Activated CD4-positive, alpha-beta T cell treated with anti-CD3 and anti-CD28 coated beads, Interleukin-2, amount 10 ng/mL, durations not matched to agents 7 days and 5 days (primary cell): ENCODE measurements around the gene STON2. TPM values are rescaled to one million over a fixed set of nuclear protein-coding genes. Genes with fewer than 3 reads are reported as not detected.
"Not testable (repeated sequence)": the region's sequence is repeated elsewhere in the genome, so short reads cannot be mapped to it uniquely, and the experiment has no call there.

Experiments
- CTCF ChIA-PET: fragments of 350-600 bp; sonication (Branson Sonifier 250); formaldehyde crosslinking; loops from one replicate; lab custom pipeline; 2021; ENCODE audit warnings: antibody characterized with exemption; lab: Charles Lee
- POLR2A ChIA-PET: fragments of 350-600 bp; sonication (Branson Sonifier 250); formaldehyde crosslinking; loops from one replicate; lab custom pipeline; 2021; ENCODE audit warnings: antibody characterized with exemption; lab: Charles Lee
- DNase-seq: peaks from one replicate; pipeline ENCODE4 v3.0.0-alpha.2; 2020
- H3K27ac Mint-ChIP-seq: one replicate; pipeline ENCODE4 v1.8.0; 2021; ENCODE audit warnings: mild to moderate bottlenecking, moderate library complexity, mixed read lengths
- H3K27me3 Mint-ChIP-seq: one replicate; pipeline ENCODE4 v1.8.0; 2021; ENCODE audit warnings: mixed read lengths
- H3K36me3 Mint-ChIP-seq: one replicate; pipeline ENCODE4 v1.8.0; 2021; ENCODE audit warnings: low read depth, mixed read lengths
- H3K4me1 Mint-ChIP-seq: one replicate; pipeline ENCODE4 v1.8.0; 2021; ENCODE audit warnings: mixed read lengths
- H3K4me3 Mint-ChIP-seq: one replicate; pipeline ENCODE4 v1.8.0; 2021; ENCODE audit warnings: mild to moderate bottlenecking, moderate library complexity, mixed read lengths
- H3K9me3 Mint-ChIP-seq: one replicate; pipeline ENCODE4 v1.8.0; 2021; ENCODE audit warnings: mixed read lengths
- total RNA-seq, 2 experiments: library from RNA; stranded (reverse); gene quantifications; one replicate each; pipeline ENCODE4 v1.2.3, GENCODE V29; 2021

Gene STON2
- total RNA-seq, 2 experiments from 2014 or later = 0.72 to 1.1 TPM

DNA sequence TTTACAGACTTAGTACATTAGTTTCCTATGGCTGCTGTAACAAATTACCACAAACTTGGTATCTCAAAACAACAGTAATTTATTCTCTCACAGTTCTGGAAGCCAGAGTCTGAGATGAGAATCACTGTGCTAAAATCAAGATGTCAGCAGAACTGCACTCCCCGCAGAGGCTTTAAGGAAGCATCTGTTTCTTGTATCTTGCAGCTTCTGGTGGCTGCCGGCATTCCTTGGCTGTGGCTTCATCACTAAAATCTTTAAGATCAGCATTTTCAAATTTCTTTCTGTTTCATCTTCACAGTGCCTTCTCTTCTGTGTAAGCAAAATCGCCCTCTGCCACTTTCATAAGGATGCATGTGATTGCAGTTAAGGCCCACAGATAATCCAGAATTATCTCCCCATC, 9.4 kb downstream of the STON2 start:
- Mint-ChIP-seq H3K4me3 (no peak overlapping the region), H3K36me3 (no peaks in the 10 kb centered on the region), H3K27ac (no peak overlapping the region), H3K27me3 (peaks cover 6% of the 10 kb centered on the region), H3K9me3 (no peaks in the 10 kb centered on the region), H3K4me1 (no peaks in the 10 kb centered on the region)
- CTCF ChIA-PET = interaction anchor here (1.3 kb wide), 1 partner anchor 28 kb away, joined by 3 read pairs; no protein-coding TSS in a partner anchor
- POLR2A ChIA-PET = no interaction called here
- no peak for DNase-seq

DNA sequence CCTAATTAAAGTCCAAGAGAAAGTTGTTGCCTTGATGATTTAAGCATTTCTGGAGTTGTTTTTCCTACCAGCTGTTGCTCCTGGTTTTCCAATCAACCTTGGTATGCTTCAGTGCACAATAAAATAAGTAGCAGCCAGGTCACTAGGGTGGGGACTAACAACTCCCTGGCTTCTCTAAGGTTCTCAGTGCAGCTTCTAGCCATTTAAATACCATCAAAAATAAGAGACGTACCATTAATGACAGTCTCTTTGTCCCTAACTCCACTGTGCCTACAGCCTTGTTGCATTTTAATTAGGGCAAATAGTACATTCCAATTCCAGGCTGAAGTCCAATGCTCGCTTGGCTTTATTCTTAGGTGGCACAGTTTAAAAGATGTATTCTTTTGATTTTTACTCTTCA, 11.8 kb downstream of the STON2 start:
- POLR2A ChIA-PET = no interaction called here
- H3K36me3 Mint-ChIP-seq = no peaks in the 10 kb centered on the region
- CTCF ChIA-PET = no interaction called here
- H3K27me3 Mint-ChIP-seq = peaks cover 8% of the 10 kb centered on the region
- no peak overlapping the region for H3K4me3 Mint-ChIP-seq
- no peak for DNase-seq
- no peak overlapping the region for H3K27ac Mint-ChIP-seq
- no peaks in the 10 kb centered on the region for H3K9me3 Mint-ChIP-seq
- H3K4me1 Mint-ChIP-seq = no peaks in the 10 kb centered on the region

DNA sequence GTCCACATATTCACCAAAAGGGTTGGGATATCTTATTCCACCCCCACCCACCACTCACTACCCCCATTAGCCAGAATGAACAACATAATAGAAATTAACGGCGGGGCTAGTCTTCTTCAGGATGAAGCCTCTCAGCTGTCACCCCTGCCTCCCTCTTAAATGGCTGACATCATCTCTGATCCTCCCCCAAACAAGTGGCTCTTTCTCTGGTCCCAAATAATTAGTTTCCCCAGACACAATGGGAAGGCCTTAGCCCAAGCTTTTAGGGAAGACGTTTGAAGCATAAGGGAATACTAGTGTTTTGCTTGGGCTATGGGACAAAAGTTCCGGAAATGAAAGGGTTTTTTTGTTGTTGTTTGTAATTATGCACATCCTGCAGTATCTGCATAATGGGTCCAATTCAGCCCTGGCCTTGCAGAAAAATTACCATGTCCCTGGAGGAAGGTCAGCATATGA, 13.8 kb downstream of the STON2 start:
- H3K4me1 Mint-ChIP-seq = no peaks in the 10 kb centered on the region
- no peak for DNase-seq
- no peaks in the 10 kb centered on the region for H3K36me3 Mint-ChIP-seq
- no peak overlapping the region for H3K27ac Mint-ChIP-seq
- ChIA-PET POLR2A (no interaction called here), CTCF (no interaction called here)
- peaks cover 8% of the 10 kb centered on the region for H3K27me3 Mint-ChIP-seq
- H3K9me3 Mint-ChIP-seq = no peaks in the 10 kb centered on the region
- no peak overlapping the region for H3K4me3 Mint-ChIP-seq

DNA sequence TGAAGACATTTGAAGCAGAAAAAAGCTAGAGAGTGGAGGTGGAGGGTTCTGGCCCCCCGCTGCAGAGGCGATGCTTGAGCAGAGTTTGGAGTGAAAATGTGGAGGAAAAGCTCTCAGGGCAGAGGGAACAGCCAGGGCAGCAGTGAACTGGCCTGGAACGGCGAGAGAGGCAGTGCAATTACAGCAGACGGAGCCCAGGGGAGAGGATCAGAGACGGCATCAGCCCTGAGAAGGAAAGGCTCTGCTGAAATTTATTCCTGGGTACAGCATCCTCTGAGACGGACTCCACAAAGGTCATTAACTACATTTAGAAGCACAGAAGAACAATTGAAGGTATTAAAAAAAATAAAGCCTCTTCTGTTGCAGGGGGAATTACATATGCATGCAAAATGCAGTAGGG, 14.2 kb downstream of the STON2 start:
- ChIA-PET CTCF (no interaction called here), POLR2A (no interaction called here)
- H3K27me3 Mint-ChIP-seq = peaks cover 8% of the 10 kb centered on the region
- no peak overlapping the region for H3K4me3 Mint-ChIP-seq
- no peaks in the 10 kb centered on the region for H3K36me3 Mint-ChIP-seq
- H3K27ac Mint-ChIP-seq = no peak overlapping the region
- no peaks in the 10 kb centered on the region for H3K9me3 Mint-ChIP-seq
- DNase-seq = no peak
- H3K4me1 Mint-ChIP-seq = no peaks in the 10 kb centered on the region

DNA sequence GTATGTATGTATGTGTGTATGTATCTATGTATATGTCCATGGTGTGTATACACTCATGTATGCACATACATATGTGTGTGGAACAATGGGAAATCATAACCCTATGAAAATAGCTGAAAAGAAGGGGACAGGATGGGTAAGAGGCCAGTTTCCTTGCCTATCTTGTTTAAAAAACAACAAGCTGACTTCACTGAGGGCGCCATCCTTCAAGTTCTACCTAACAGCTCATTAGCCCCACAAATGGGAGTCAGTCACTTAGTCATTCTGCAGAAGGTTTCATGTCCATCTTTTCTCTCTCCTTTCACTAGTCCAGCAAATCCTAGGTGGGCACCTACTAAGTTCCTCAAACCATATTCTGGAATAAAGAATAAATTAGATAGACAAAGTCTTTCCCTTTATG, 14.7 kb downstream of the STON2 start:
- Mint-ChIP-seq H3K27ac (no peak overlapping the region), H3K4me1 (no peaks in the 10 kb centered on the region), H3K4me3 (no peak overlapping the region), H3K36me3 (no peaks in the 10 kb centered on the region), H3K9me3 (no peaks in the 10 kb centered on the region), H3K27me3 (peaks cover 8% of the 10 kb centered on the region)
- ChIA-PET POLR2A (no interaction called here), CTCF (no interaction called here)
- DNase-seq = no peak

DNA sequence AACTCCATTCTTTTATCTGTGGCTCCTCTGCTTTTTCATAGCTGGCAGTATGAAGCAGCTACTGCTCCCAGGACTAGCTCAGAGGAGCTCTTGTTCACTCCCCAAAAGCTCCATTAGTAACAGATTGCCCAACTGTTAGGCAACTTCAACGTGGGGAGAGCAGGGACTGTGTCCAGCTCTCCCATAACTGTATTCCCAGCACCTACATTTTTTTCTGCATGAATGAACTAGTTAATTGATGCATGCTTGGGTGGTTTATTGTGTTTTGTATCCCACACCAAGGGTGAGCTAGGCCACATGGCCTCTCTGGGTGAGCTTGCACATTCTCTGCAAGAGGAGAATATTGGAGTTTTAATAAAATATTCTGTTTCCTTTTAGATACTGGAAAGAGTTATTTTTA, 15.2 kb downstream of the STON2 start:
- H3K27me3 Mint-ChIP-seq = peaks cover 8% of the 10 kb centered on the region
- no peak overlapping the region for H3K27ac Mint-ChIP-seq
- no peak overlapping the region for H3K4me3 Mint-ChIP-seq
- no peaks in the 10 kb centered on the region for H3K9me3 Mint-ChIP-seq
- no peak for DNase-seq
- H3K36me3 Mint-ChIP-seq = no peaks in the 10 kb centered on the region
- CTCF ChIA-PET = no interaction called here
- POLR2A ChIA-PET = no interaction called here
- H3K4me1 Mint-ChIP-seq = no peaks in the 10 kb centered on the region

DNA sequence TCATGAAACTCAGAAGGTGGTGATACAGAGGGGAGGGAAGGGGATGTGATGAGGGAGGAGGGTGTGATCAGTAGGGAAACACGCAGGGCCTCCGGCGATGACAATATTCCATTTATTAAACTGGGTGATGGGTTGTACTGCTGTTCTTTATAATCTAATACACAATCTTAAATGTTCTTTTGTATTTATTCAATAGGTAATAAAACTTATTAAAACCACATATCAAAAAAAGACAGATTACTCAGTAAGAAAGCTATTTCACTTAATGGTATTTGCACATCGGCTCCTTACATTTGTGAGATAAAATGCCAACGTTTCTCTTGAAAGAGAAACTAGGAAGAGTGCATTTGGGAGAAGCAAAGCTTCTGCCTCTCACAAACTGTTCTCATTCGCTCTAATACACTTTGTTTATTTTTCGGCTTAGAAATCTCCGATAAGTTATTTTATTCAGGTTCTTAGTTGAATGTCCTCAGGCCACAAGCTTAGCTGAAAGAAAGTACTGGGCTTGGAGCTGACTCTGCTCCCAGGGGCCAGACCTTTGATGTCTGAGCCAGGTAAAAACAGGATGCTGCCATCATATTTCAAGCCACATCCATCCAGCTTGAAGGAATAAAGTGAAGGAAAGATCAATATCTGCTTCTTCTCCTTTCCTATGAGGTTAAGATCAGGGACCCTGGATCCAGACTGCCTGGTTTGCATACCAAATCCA, 17.5 kb downstream of the STON2 start:
- ChIA-PET CTCF (interaction anchor here (1.4 kb wide), 1 partner anchor 14 kb away, joined by 5 read pairs; no protein-coding TSS in a partner anchor), POLR2A (no interaction called here)
- Mint-ChIP-seq H3K4me3 (no peak overlapping the region), H3K27me3 (peaks cover 5% of the 10 kb centered on the region), H3K36me3 (no peaks in the 10 kb centered on the region), H3K9me3 (no peaks in the 10 kb centered on the region), H3K27ac (no peak overlapping the region), H3K4me1 (no peaks in the 10 kb centered on the region)
- no peak for DNase-seq

DNA sequence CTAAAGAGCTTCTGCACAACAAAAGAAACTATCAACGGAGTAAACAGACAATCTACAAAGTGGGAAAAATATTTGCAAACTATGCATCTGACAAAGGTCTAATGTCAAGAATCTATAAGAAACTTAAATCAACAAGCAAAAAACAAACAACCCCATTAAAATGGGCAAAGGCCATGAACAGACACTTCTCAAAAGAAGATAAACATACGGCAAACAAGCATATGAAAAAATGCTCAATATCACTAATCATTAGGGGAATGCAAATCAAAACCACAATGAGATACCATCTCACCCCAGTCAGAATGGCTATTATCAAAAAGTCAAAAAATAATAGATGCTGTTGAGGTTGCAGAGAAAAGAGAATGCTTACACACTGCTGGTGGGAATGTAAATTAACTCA, 20.1 kb downstream of the STON2 start:
- CTCF ChIA-PET, H3K9me3 Mint-ChIP-seq: not testable (repeated sequence)

DNA sequence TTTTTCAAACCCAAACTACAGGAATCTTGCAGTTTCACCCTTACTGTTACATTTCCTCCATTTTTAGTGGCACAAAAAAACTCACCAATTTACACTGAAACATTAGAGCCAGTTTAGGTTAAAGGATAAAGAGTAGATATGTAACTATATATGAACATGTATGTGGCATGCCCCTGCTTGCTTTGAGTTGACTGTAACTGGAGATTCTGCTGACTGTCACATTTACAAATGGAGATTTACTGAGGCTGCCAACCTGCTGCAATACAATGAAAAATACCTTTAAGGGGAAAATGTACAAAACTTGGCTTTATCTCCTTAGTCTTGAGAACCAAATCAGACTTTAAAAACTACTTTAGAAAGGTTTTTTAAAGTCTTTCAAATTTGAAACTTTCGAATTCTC, 28.3 kb downstream of the STON2 start:
- POLR2A ChIA-PET = no interaction called here
- Mint-ChIP-seq H3K4me3 (no peak overlapping the region), H3K9me3 (no peaks in the 10 kb centered on the region), H3K27ac (no peak overlapping the region), H3K4me1 (no peaks in the 10 kb centered on the region), H3K36me3 (no peaks in the 10 kb centered on the region), H3K27me3 (peaks cover 12% of the 10 kb centered on the region)
- CTCF ChIA-PET = interaction anchor here (0.7 to 1.0 kb wide), 2 partner anchors 51 kb away, joined by 3 read pairs; no protein-coding TSS in a partner anchor
- no peak for DNase-seq

More for the DNA sequence above, 20.1 kb downstream of the STON2 start:
- H3K4me1 Mint-ChIP-seq, DNase-seq, H3K36me3 Mint-ChIP-seq, H3K27ac Mint-ChIP-seq, H3K27me3 Mint-ChIP-seq, POLR2A ChIA-PET, H3K4me3 Mint-ChIP-seq: not testable (repeated sequence)

DNA sequence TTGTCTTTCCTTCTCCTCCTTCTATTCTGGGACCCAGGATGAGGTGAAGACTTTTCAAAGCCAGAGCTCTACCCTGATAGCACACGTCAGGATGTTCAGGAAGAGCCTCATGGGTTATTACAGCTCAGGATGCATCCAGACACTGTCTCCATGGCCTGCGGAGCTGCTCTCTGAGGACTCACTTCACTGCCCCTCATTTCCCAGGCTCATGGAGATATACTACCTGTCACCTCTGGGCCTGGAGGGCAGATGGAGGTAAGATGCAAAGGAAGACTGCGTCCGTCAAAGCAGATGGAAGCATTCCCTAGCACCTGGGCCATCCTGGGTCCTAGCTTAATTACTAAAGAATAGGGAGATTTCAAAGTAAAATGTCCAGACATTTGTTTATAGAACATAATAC, 32.6 kb downstream of the STON2 start:
- Mint-ChIP-seq H3K4me3 (no peak overlapping the region), H3K36me3 (no peaks in the 10 kb centered on the region), H3K27ac (no peak overlapping the region), H3K4me1 (no peaks in the 10 kb centered on the region), H3K27me3 (no peaks in the 10 kb centered on the region), H3K9me3 (no peaks in the 10 kb centered on the region)
- ChIA-PET CTCF (interaction anchor here (0.8 kb wide), 1 partner anchor 34 kb away, joined by 3 read pairs; no protein-coding TSS in a partner anchor), POLR2A (no interaction called here)
- DNase-seq = no peak

DNA sequence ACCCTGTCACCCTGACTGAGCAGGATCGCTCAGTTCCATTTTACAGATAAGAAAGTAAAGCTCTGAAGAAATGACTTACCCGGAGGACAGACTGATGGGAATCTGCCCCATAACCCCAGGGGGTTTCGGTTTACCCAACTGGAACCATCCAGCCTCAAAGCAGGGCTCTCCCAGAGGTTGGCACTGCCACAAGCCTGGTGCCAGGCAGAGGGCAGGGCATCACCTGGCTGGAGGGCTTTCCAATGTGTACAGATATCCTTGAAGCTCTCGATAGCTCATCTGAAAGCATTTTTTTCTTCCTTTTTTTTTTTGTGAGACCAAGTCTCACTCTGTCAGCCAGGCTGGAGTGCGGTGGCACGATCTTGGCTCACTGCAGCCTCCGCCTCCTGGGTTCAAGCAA, 33.2 kb downstream of the STON2 start:
- ChIA-PET CTCF (interaction anchor here (0.6 to 0.8 kb wide), 2 partner anchors 33 to 44 kb away, joined by 3 read pairs; no protein-coding TSS in a partner anchor), POLR2A (no interaction called here)
- H3K36me3 Mint-ChIP-seq = no peaks in the 10 kb centered on the region
- no peaks in the 10 kb centered on the region for H3K4me1 Mint-ChIP-seq
- DNase-seq = no peak
- H3K4me3 Mint-ChIP-seq = no peak overlapping the region
- H3K27me3 Mint-ChIP-seq = no peaks in the 10 kb centered on the region
- no peaks in the 10 kb centered on the region for H3K9me3 Mint-ChIP-seq
- H3K27ac Mint-ChIP-seq = no peak overlapping the region

DNA sequence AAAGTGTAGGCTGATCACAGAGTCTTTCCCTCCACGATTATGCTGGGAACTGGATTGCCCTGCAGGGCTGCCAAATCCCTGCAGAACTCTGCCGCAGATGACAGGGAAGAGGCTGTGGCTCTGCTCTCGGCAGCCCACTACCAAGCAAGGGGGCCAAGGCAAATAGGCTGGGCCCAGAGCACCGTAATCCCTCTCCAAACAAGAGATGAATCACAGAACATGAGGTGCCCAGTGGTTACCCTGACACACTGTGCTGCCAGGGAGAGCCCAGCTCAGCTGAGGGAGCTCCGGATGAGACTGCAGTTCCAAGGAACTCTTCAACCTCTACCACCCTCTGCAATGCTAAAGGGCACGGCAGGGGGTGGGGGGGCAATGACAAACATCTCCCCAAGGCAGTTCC, 33.9 kb downstream of the STON2 start:
- no peaks in the 10 kb centered on the region for H3K36me3 Mint-ChIP-seq

DNA sequence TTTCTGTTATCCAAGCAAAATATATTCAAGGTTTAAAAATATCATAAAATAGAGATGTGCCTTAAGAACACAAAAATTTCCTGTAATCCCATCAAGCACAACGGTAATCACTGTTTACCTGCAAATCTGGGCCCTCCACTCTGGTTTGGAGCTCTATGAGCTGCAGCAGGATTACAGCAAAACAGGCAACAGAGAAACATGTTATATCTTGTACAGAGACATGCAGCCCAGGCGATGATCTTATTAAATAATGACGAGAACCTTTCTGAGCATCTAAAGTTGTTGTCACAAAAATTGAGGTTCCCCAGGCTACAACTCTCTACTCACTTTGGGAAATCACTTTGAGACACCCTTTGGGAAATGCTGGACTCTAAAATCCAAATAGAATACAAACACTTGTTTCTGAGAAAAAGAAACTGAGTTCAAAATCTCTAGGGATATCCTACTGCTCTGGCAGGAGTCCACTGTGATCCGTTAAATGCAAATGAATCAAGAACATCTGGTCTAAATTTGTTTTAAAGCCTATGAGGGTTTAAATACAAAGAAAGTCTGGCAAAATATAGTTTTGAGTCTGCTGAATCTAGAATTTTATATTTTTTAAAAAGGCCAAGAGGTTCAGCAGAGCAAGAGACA, 36.3 kb downstream of the STON2 start:
- Mint-ChIP-seq H3K27ac (no peak overlapping the region), H3K36me3 (no peaks in the 10 kb centered on the region), H3K4me1 (no peaks in the 10 kb centered on the region), H3K27me3 (peaks cover 9% of the 10 kb centered on the region), H3K4me3 (no peak overlapping the region), H3K9me3 (no peaks in the 10 kb centered on the region)
- ChIA-PET CTCF (no interaction called here), POLR2A (no interaction called here)
- no peak for DNase-seq

More for the DNA sequence above, 33.9 kb downstream of the STON2 start:
- Mint-ChIP-seq H3K9me3 (no peaks in the 10 kb centered on the region), H3K27me3 (no peaks in the 10 kb centered on the region), H3K4me1 (no peaks in the 10 kb centered on the region), H3K4me3 (no peak overlapping the region), H3K27ac (no peak overlapping the region)
- DNase-seq = no peak
- POLR2A ChIA-PET = no interaction called here
- CTCF ChIA-PET = no interaction called here
